HFF-Myc (cell line): Measurements from ENCODE around the gene NFE2.
A peak's percentile ranks its signal among the peaks of the same experiment; 100 is the strongest.

Experiments used
- DNase-seq: peaks from one replicate; pipeline ENCODE4 v3.0.0-alpha.2; 2011; ENCODE audit warnings: low read depth; ENCODE audit errors: extremely low read depth
- H3K4me3 ChIP-seq: replicated peaks from 2 replicates; pipeline ENCODE4 v1.5.1; 2011; ENCODE audit warnings: low read depth, mild to moderate bottlenecking, control low read depth, low read length
- CTCF ChIP-seq: IDR thresholded peaks from 2 replicates; pipeline ENCODE4 v1.5.1; 2012; ENCODE audit warnings: mild to moderate bottlenecking, low read depth, low read length, control low read depth; ENCODE audit errors: missing control alignments

NFE2 gene

DNA sequence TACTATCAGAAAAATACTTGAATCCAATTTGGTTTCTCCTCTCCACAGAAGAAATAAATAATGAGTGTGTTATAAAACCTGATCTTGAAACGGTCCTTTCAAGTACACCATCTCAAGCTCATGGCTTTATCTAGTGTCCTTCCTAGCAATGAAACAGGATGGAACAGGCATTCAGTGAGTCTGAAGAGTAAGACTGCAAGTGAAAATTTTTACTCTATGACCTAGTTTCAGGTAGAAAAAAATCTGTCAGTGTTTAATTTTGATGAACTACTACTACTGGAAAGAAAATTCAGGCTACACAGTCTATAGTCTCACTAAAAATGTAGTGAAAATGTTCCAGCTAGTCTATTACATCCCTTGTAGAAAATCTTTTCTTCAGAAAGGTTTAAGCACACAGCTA is 28.6 kb downstream of the NFE2 start:
- no peak for DNase-seq
- H3K4me3 ChIP-seq, result no peak overlapping the region
- no peak for TF ChIP-seq CTCF

GRCh38 chr12:54270345-54270744 is 30.5 kb downstream of the NFE2 start:
- DNase-seq, result no peak
- no peak for TF ChIP-seq CTCF
- H3K4me3 ChIP-seq, result no peak overlapping the region

DNA sequence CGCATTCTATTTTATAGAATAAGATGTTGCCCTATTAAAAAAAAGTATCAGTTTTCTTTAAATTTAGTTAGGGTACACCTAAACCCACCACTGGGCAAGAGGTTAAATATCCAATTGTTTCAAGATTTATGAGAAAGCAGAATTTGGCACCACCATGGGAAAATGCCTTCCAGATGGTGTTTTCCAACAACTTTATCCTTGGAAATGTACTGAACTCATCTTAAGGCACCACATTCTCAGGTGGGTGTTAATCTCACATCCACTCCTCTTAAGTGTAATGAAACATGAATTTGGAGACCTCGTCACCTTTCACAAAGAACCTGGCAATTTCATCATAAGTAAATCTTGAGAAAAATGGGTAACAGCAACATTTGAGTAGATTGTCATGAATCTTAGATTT is 34.0 kb downstream of the NFE2 start:
- no peak for DNase-seq
- H3K4me3 ChIP-seq, result no peak overlapping the region
- TF ChIP-seq CTCF, result no peak

DNA sequence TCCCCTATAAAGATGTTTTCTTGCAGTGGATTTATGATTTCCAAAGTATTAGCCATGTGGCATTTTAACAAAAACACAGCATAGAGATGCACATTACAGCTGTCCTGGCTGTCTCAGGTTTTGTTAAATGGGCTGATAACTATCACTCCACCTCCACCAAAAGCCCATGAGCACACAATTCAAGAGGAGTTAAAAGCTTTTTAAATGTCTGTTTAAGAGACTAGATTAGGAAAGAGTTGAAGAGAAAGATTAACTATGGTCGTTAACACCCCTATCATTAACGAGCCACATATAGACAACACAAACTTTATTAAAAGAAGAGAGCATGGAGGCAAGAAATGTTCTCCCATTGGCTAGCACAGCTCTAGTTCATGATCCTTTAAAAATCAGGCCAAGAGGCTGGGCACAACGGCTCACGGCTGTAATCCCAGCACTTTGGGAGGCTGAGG is 35.4 kb downstream of the NFE2 start:
- no peak overlapping the region for H3K4me3 ChIP-seq
- DNase-seq, result no peak
- no peak for TF ChIP-seq CTCF

- no peak for TF ChIP-seq CTCF
- DNase-seq, result no peak
- H3K4me3 ChIP-seq, result no peak overlapping the region
Measured at GRCh38 chr12:54262403-54262925, 38.4 kb downstream of the NFE2 start.

DNA sequence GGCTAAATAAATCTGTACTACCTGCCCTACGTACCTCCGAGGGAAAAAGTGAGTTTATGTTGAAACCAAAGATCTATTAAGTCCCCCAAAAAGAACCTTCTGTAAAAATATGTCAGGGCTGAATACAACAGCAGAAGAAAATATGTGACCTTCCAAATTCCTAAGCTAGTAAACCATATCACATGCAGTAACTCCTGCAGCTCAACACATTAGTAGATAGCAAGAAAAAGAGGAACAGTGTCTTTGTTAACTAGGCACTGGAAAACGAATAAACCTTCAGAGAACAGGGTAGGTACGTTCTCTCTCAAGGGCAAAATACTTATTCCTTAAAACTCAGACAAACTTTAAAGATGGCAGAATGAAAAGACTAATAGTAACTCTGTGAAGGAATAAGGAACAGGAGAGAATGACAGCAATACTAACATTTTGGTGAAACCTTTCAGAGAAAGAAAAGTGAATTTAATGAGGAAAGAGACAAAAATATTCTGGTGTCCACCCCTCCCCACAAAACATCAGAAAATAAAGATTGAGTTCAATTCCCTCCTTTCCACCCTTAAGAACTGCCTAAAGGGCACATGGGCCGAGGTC is 38.9 kb downstream of the NFE2 start:
- no peak overlapping the region for H3K4me3 ChIP-seq
- DNase-seq, result no peak
- no peak for TF ChIP-seq CTCF

DNA sequence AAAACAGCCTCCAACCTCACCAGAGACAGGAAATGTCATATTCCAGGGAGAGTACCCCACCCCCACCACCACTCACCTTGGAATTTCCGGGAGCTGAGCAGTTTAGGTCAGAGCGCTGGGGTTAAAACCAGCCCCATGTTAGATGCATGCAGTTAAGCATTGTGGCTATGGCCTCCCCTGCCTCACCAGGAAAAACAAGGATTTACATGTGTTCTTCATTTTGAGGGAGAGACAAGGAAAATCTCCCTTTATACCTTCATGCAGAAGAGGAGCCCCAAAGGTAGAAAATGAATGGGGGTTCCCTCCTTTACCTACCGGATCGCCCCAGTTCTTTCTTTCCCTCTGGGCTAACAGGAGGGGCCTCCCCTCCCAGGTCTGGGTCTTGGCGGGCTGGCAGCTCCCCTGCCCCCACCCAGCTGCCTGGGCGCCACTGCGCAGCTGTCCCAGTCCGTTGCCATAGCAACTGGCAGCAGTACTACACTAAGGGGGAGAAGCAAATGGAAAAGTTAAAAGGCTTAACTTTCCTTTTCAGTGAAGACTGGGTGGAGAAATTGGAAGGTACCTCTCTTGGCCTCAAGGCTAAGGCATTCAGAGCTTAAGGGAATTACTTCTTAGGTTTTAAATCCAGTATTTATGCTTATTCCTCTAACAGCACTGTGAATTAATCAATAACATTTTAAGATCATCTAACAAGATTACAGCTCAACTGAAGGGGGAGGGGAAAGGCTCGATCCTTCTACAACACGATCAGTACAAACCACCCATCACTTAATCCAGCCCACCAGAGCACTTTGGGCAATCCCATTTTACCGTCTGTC is 41.4 kb downstream of the NFE2 start:
- TF ChIP-seq CTCF, result no peak
- DNase-seq, result peak; percentile 82
- peak overlapping the region; percentile 41 for H3K4me3 ChIP-seq
